SK-N-MC (cell line): ENCODE results near the gene ATXN7L1.

Source experiments
- EZH2 ChIP-seq: fragments of 200-600 bp; sonication (generic); IDR thresholded peaks from one replicate; pipeline ENCODE4 v1.6.1; 2017; ENCODE audit warnings: antibody characterized with exemption
- FOXP2 ChIP-seq: optimal IDR thresholded peaks from 2 replicates; pipeline ENCODE3; 2011; ENCODE audit warnings: mild to moderate bottlenecking, moderate library complexity; ENCODE audit not compliant: insufficient read depth; ENCODE audit errors: extremely low read length, control extremely low read depth
- POLR2AphosphoS5 ChIP-seq: IDR thresholded peaks from 2 replicates; pipeline ENCODE4 v1.6.1; 2012; ENCODE audit warnings: mild to moderate bottlenecking, low read depth, low read length, borderline replicate concordance

GRCh38 chr7:105875505-105875904 is 894 bp downstream of the ATXN7L1 start:
- no peak for TF ChIP-seq POLR2AphosphoS5
- TF ChIP-seq EZH2 = no peak
- no peak for TF ChIP-seq FOXP2
